AG20443 (cell line): ENCODE data around the gene SLC2A9.

Source experiments
- DNase-seq: peaks from one replicate; pipeline ENCODE4 v3.0.0; 2012; ENCODE audit warnings: low spot score, mixed read lengths

Gene SLC2A9

GRCh38 chr4:10045481-10045880 is 24.2 kb upstream of the SLC2A9 start:
- DNase-seq = peak; percentile 44

- DNase-seq = no peak
These were observed 19.7 kb upstream of the SLC2A9 start for GRCh38 chr4:10041036-10041435.

GRCh38 chr4:10040049-10040892 is 19.0 kb upstream of the SLC2A9 start:
- no peak for DNase-seq

- DNase-seq = no peak
These were observed 15.6 kb upstream of the SLC2A9 start for GRCh38 chr4:10036807-10037342.

- no peak for DNase-seq
These were observed 13.8 kb upstream of the SLC2A9 start for GRCh38 chr4:10035130-10035529.

GRCh38 chr4:10034612-10035104 is 13.4 kb upstream of the SLC2A9 start:
- DNase-seq = no peak

GRCh38 chr4:10034136-10034535 is 12.8 kb upstream of the SLC2A9 start:
- no peak for DNase-seq

- DNase-seq = peak; percentile 73
These were observed 12.0 kb upstream of the SLC2A9 start for GRCh38 chr4:10033191-10033881.

GRCh38 chr4:10032625-10033024 is 11.3 kb upstream of the SLC2A9 start:
- peak; percentile 78 for DNase-seq

GRCh38 chr4:10031668-10032590 is 10.6 kb upstream of the SLC2A9 start:
- DNase-seq = no peak

- no peak for DNase-seq
These were observed 9.8 kb upstream of the SLC2A9 start for GRCh38 chr4:10030972-10031667.

- DNase-seq = no peak
These were observed 8.1 kb upstream of the SLC2A9 start for GRCh38 chr4:10029403-10029802.

GRCh38 chr4:10028910-10029309 is 7.6 kb upstream of the SLC2A9 start:
- DNase-seq = peak; percentile 58

- no peak for DNase-seq
These were observed 5.2 kb upstream of the SLC2A9 start for GRCh38 chr4:10026485-10026884.

GRCh38 chr4:10025230-10025806 is 4.0 kb upstream of the SLC2A9 start:
- no peak for DNase-seq

GRCh38 chr4:10024303-10024702 is 3.0 kb upstream of the SLC2A9 start:
- DNase-seq = no peak

- peak; percentile 57 for DNase-seq
These were observed 2.5 kb upstream of the SLC2A9 start for GRCh38 chr4:10023806-10024205.

GRCh38 chr4:10023050-10023419 is 1.7 kb upstream of the SLC2A9 start:
- no peak for DNase-seq

GRCh38 chr4:10022346-10023049 is 1.2 kb upstream of the SLC2A9 start:
- DNase-seq = no peak

GRCh38 chr4:10021653-10022023 is 341 bp upstream of the SLC2A9 start:
- no peak for DNase-seq
